ENCODE results near the gene EPHA6. TPM values are rescaled to one million over a fixed set of nuclear protein-coding genes. Genes with fewer than 3 reads are reported as not detected.
A peak's percentile ranks its signal among the peaks of the same experiment; 100 is the strongest.
"Not testable (repeated sequence)": the region's sequence is repeated elsewhere in the genome, so short reads cannot be mapped to it uniquely, and the experiment has no call there.

Gene EPHA6
- polyA plus RNA-seq, 6 donors from 2014 or later, result not detected

DNA sequence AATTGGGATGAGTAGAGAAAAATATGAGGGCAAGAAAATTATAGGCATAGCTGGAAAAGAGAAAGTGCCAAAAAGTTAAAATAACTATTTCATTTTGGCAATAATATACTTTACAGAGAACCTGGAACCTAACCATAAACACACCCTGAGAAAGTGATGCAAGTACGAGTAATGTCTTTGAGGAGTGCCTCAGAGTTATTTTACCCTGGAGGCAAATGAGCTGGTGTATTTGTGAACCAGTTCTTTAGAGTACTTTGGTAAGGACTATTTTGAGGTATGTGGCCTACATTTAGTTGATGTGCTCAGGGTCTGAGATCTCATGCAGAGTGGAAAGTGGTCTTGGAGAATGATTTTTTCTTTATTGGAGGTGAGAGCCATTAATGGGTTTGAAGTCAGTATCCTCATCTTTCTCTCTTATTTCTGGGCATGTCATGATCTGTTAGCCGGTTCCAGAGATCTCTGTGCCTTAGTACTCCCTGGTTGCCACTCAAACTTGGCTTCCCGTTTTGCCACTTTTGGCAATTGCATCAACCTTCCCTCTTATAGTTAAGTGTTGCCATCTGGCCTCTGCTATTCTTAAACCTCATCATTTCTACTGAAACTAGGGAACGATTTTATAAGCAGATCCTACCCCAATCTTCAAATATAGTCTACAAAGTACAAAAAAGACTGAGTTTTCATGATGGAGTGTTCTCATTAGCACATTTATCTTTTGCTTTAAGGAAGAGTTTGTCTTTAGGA lies 145.7 kb downstream of the EPHA6 start:
- Mint-ChIP-seq H3K4me1 (no peaks in the 10 kb centered on the region), H3K27me3 (no peaks in the 10 kb centered on the region), H3K4me3 (no peak overlapping the region), H3K27ac (no peak overlapping the region), H3K9me3 (peaks cover 0 to 4% (median 0%) of the 10 kb centered on the region in 7 donors), H3K36me3 (no peaks in the 10 kb centered on the region)
- DNase-seq (no peak), ATAC-seq (ENCODE audit: low read depth in 2 of 2) (no peak)

DNA sequence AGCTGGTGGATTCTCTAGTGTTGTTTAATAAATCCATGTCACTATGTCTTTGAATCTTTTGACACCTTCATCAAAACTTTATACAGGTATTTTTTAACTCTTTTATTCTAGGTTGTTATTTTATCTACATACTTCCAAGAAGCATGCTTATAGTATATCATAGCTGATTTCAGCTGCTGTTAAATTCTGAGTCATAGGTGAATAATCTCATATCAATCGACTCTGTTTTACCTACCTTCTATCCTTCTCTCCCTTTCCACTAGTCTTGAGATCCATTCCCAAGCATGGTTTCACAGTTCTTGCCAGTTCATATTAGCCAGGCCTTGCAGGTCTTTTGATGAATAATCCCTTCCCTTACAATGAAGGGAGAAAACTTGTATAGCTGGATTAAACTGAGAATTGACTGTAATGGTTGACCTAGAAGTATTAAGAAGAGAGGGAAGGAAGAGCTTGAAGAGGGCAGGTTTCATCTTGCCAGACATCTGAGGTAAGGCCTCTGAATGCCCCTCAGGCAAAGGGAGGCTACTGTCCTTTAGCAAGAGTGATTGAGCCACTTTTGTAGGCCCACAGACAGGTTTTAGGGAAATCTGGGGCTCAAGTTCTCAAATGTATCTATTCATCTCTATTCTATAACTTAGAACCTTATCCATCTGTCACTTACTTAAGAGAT lies 146.4 kb downstream of the EPHA6 start:
- Mint-ChIP-seq H3K27ac (no peak overlapping the region), H3K36me3 (no peaks in the 10 kb centered on the region), H3K4me3 (no peak overlapping the region), H3K9me3 (peaks cover 0 to 4% (median 0%) of the 10 kb centered on the region in 7 donors), H3K27me3 (no peaks in the 10 kb centered on the region), H3K4me1 (no peaks in the 10 kb centered on the region)
- ATAC-seq (ENCODE audit: low read depth in 2 of 2) (no peak), DNase-seq (no peak)

DNA sequence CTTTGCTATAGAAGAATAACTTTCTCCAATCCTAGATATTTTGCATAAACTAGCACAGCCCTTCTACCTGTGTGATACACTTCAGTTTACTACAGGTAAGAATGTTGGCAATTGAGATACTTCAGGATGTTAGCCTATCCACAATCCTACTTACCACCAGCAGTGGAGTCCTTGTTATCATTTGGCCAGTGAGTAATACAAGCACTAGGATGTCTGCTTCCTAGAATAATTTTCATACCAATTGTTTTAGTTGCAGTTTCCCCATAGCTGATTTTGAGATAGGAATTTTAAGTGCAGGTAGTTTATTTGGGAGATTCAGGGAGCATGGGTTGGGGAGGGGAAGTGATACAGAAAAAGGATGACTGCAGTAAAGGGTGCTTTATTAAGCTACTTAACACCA lies 147.2 kb downstream of the EPHA6 start:
- no peak overlapping the region for H3K27ac Mint-ChIP-seq
- H3K27me3 Mint-ChIP-seq, result no peaks in the 10 kb centered on the region
- DNase-seq (no peak), ATAC-seq (ENCODE audit: low read depth in 2 of 2) (no peak)
- H3K9me3 Mint-ChIP-seq, result peaks cover 0 to 4% (median 0%) of the 10 kb centered on the region in 7 donors
- H3K4me1 Mint-ChIP-seq, result no peaks in the 10 kb centered on the region
- no peak overlapping the region for H3K4me3 Mint-ChIP-seq
- H3K36me3 Mint-ChIP-seq, result no peaks in the 10 kb centered on the region

DNA sequence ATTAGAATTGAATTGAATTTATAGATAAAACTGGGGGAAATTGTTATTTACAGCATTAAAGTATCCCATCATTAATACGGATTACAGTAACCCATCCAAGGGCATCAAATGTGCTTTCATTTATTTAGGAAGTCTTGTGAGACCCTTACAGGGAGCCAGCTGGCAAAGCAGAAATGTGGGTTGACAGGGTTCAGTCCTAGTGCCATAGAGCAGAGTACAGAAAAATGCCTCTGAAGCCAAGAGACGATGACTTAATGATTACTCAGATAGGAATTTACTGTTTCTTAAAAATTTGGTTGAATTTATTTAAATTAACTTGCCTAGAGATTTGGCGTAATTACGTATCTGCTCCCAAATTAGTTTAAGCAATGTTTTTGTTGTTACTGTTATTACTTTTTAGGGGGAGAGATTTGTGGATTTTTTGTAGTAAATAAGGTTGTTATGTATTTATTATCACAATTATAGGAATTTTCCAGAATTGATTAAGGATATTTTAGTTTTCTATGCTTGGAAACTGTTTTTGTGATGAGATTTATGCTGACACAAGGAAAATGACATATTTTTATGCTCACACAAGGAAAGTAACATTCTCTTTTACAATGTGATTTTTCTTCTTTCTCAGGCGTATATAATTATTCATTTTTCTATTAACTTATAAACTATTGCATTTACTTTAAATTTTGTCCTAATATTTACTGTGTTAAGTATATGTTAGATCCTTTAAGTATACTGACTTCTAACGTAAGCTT lies 152.0 kb downstream of the EPHA6 start:
- Mint-ChIP-seq H3K9me3 (peaks cover 0 to 9% (median 0%) of the 10 kb centered on the region in 7 donors), H3K4me3 (no peak overlapping the region), H3K4me1 (no peaks in the 10 kb centered on the region), H3K36me3 (no peaks in the 10 kb centered on the region), H3K27me3 (no peaks in the 10 kb centered on the region), H3K27ac (no peak overlapping the region)
- ATAC-seq (ENCODE audit: low read depth in 2 of 2) (no peak), DNase-seq (no peak)

DNA sequence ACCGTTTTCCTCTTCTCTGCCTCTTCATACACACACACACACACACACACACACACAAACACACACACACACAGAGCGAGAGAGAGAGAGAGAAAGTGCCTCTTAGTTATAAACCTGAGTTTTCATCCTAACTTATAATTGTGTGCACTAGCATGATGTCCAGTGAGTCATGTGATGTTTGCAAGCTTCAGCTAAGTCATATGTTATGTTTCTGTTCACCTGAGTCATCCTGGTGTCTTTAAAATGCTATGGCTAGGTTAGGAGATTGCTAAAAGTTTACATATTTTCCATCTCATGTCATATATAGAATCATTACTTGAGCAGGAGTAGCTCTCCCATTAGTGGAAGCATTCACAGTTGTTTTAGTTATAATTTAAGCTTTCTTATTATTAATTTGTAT lies 155.8 kb downstream of the EPHA6 start:
- no peak for ATAC-seq (ENCODE audit: low read depth in 2 of 2)
- Mint-ChIP-seq H3K27ac (no peak overlapping the region), H3K36me3 (no peaks in the 10 kb centered on the region), H3K4me3 (no peak overlapping the region), H3K27me3 (no peaks in the 10 kb centered on the region), H3K4me1 (no peaks in the 10 kb centered on the region), H3K9me3 (peaks cover 0 to 4% (median 0%) of the 10 kb centered on the region in 7 donors)
- DNase-seq, result no peak

DNA sequence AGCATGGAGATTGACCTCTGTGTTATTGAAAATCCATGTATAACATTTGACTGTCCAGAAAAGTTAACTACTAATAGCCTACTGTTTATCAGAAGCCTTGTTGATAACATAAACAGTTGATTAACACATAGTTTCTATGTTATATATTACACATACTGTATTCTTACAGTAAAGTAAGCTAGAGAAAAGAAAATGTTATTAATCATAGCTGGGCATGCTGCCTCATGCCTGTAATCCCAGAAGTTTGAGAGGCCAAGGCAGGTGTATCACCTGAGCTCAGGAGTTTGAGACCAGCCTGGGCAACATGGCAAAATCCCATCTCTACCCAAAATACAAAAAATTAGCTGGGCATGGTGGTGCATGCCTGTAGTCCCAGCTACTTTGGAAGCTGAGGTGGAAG lies 163.3 kb downstream of the EPHA6 start:
- H3K4me3 Mint-ChIP-seq, result no peak overlapping the region
- ATAC-seq (ENCODE audit: low read depth in 2 of 2), result no peak
- no peaks in the 10 kb centered on the region for H3K4me1 Mint-ChIP-seq
- peaks cover 0 to 10% (median 0%) of the 10 kb centered on the region in 7 donors for H3K9me3 Mint-ChIP-seq
- no peaks in the 10 kb centered on the region for H3K36me3 Mint-ChIP-seq
- H3K27me3 Mint-ChIP-seq, result no peaks in the 10 kb centered on the region
- no peak overlapping the region for H3K27ac Mint-ChIP-seq
- DNase-seq, result no peak

DNA sequence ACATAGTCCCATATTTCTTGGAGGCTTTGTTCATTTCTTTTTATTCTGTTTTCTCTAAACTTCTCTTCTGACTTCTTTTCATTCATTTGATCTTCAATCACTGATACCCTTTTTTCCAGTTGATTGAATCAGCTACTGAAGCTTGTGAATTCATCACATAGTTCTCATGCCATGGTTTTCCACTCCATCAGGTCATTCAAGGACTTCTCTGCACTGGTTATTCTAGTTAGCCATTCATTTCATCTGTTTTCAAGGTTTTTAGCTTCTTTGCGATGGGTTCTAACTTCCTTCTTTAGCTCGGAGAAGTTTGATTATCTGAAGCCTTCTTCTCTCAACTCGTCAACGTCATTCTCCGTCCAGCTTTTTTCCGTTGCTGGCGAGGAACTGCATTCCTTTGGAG lies 169.3 kb downstream of the EPHA6 start:
- H3K27ac Mint-ChIP-seq; H3K36me3 Mint-ChIP-seq; H3K4me3 Mint-ChIP-seq; ATAC-seq (ENCODE audit: low read depth in 2 of 2); DNase-seq; H3K27me3 Mint-ChIP-seq; H3K4me1 Mint-ChIP-seq: not testable (repeated sequence)
- H3K9me3 Mint-ChIP-seq, result peaks cover 0 to 11% (median 5%) of the 10 kb centered on the region in 7 donors

DNA sequence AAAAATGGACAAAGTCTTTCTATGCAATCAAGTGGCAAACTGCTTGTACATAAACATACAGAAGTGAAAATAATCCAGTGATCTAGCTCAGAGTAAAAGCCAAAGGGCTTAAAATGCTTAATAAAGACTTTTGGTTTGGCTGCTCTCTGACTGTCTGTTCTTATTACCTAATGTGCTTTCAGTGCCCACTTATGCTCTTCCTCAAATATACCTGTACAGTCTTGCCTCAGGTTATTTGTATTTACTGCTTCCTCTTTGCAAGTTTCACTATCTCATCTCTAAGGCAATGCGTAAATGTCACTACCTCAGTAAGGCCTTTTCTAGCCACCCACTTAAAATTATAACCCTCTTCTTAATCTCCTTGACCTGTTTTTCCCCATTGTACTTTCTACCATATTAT lies 171.8 kb downstream of the EPHA6 start:
- Mint-ChIP-seq H3K4me3 (no peak overlapping the region), H3K27ac (peak overlapping the region in 1 of 6 donors; percentile 40), H3K4me1 (no peaks in the 10 kb centered on the region), H3K9me3 (peaks cover 4 to 6% (median 5%) of the 10 kb centered on the region in 7 donors), H3K27me3 (no peaks in the 10 kb centered on the region), H3K36me3 (no peaks in the 10 kb centered on the region)
- no peak for ATAC-seq (ENCODE audit: low read depth in 2 of 2)
- DNase-seq, result no peak

DNA sequence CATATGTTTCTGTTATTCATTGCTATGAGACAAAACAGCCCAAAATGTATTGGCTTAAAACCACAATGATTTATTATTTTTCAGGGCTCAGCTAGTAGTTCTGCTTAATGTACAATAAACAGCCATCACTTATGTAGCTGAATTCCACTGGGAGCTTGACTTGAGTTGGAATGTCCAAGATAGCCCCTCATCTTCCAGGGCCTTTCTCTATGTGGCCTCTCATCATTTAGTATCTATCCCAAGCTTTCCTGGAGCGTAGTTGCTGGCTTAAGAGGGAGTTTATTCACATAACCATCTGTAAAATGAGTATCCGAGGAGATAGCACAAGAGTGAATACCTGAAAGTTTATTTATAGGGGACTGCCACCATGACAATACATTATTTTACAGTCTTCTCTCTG lies 176.8 kb downstream of the EPHA6 start:
- Mint-ChIP-seq H3K9me3 (peaks cover 0 to 13% (median 3%) of the 10 kb centered on the region in 7 donors), H3K4me1 (no peaks in the 10 kb centered on the region), H3K27me3 (no peaks in the 10 kb centered on the region), H3K36me3 (no peaks in the 10 kb centered on the region), H3K4me3 (no peak overlapping the region), H3K27ac (no peak overlapping the region)
- ATAC-seq (ENCODE audit: low read depth in 2 of 2), result no peak
- no peak for DNase-seq

DNA sequence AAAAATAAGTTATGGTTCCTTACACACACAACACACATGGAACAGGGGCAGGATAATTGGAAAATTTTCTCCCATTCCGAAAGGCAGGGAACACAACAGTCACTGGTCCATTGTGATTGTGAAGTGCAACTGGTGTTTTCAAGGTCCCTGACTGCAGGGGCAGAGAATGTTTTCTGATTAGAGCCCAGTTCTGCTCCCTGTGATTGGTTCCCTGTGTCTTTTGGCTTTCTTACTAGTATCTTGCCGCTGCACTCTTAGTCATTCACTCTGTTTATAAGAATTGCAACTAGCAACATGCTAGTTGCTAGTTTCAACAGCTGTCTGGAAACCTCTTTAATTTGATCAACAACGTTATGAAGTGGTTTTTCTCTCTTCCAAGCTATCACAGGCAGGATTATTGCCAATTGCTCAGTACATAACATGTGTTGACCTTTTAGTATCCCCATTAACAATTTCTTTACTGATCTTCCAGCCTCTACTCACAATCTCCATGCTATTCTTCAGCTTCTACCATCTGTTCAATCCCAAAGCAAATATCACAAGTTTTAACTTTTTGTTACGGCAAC lies 177.5 kb downstream of the EPHA6 start:
- DNase-seq (no peak), ATAC-seq (ENCODE audit: low read depth in 2 of 2) (no peak)
- no peaks in the 10 kb centered on the region for H3K36me3 Mint-ChIP-seq
- no peak overlapping the region for H3K27ac Mint-ChIP-seq
- no peaks in the 10 kb centered on the region for H3K27me3 Mint-ChIP-seq
- H3K9me3 Mint-ChIP-seq, result peaks cover 0 to 13% (median 4%) of the 10 kb centered on the region in 7 donors
- no peaks in the 10 kb centered on the region for H3K4me1 Mint-ChIP-seq
- H3K4me3 Mint-ChIP-seq, result no peak overlapping the region

DNA sequence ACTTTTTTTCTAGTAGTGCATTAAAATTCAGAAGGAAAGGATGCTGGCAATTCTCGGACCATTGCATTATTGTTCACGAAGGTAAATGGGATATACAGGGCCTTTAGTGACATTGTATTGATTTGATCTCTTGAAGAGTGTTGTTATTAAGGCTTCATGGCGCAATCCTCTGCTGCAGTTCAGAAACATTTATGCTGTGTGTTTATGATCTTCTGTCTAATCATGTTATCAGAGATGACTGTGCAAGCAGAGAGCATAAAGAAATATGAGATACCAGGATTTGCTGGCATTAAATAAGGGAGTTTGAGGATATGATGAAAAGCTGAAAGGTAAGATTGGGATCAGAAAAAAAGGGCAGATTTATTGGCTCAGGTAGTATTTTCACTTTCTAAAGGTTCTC lies 180.6 kb downstream of the EPHA6 start:
- Mint-ChIP-seq H3K36me3 (no peaks in the 10 kb centered on the region), H3K4me1 (no peaks in the 10 kb centered on the region), H3K9me3 (peaks cover 0 to 9% (median 4%) of the 10 kb centered on the region in 7 donors), H3K27ac (no peak overlapping the region), H3K27me3 (no peaks in the 10 kb centered on the region), H3K4me3 (no peak overlapping the region)
- ATAC-seq (ENCODE audit: low read depth in 2 of 2) (no peak), DNase-seq (no peak)

DNA sequence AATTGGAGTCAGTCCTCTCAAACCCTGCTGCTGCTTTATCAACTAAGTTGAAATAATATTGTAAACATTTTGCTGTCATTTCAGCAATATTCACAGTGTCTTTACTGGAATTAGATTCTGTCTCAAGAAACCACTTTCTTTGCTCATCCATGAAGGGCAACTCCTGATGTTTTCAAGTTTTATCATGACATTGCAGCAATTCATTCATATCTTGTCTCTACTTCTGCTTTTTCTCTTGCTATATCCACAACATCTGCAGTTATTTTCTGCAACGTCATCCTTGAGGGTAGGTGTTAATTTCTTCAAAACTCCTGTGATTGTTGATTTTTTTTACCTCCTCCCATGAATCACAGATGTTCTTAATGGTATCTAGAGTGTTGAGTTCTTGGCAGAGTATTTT lies 181.6 kb downstream of the EPHA6 start:
- Mint-ChIP-seq H3K27me3 (no peaks in the 10 kb centered on the region), H3K9me3 (peaks cover 0 to 9% (median 4%) of the 10 kb centered on the region in 7 donors), H3K4me3 (no peak overlapping the region), H3K27ac (no peak overlapping the region), H3K36me3 (no peaks in the 10 kb centered on the region), H3K4me1 (no peaks in the 10 kb centered on the region)
- ATAC-seq (ENCODE audit: low read depth in 2 of 2), result no peak
- no peak for DNase-seq

DNA sequence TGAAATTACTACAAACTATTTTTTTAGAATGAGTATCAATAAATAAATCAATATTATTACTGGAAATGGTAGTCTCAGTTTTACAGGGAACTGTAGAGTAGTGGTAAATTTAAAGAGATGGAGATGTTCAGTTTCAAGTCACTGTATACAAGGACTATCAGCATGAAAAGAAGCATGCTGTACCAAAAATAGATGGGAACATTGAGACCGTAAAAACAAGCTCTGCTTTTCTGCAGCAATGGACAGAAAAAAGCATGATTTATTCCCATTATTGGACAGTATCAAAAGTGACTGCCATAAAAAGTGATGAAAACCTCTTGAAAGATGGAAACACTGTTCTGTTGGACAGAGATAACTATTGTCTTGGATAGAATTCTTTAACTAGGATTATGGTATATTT lies 187.2 kb downstream of the EPHA6 start:
- no peak overlapping the region for H3K27ac Mint-ChIP-seq
- no peak for ATAC-seq (ENCODE audit: low read depth in 2 of 2)
- peaks cover 2 to 13% (median 8%) of the 10 kb centered on the region in 7 donors for H3K9me3 Mint-ChIP-seq
- H3K4me3 Mint-ChIP-seq, result no peak overlapping the region
- H3K36me3 Mint-ChIP-seq, result no peaks in the 10 kb centered on the region
- H3K4me1 Mint-ChIP-seq, result no peaks in the 10 kb centered on the region
- no peaks in the 10 kb centered on the region for H3K27me3 Mint-ChIP-seq
- no peak for DNase-seq
